Measurements from ENCODE around the gene GABRG3.

The GABRG3 gene

DNA sequence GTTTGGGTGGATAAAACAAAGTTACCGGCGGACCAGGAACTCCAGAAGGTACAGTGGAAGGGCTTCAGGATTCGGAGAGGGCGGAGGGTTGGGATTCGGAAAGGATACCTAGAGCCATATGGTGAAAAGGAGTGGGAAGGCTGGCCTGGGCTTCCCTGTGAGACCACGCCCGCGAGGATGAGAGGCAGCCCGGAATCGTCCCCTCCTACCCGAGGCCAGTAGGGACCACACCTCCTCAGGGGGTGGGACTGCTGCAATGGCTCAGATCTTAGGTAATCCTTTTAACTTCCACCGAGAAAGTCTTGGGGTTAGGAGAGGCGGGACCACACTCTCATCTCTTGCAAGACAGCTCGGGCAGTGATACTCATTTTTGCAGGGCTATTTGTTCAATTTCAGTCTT lies 616.8 kb downstream of the GABRG3 start:
- DNase-seq = no peak

- DNase-seq = no peak
Observed at GRCh38 chr15:27589260-27589659, 618.3 kb downstream of the GABRG3 start.

DNA sequence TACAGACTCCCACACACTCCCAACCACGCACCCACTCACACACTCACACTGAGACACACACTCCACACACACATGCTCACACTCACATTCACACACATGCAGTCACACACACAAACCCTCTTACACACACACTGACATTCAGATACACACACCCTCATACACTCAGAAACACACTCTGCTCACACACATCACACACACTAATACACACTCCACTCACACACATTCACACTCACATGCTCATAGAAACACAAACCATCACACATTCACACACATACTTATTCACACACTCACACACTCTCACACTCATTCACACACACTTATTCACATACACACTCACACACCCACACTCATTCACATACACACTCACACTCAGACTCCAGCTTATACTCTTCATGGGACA lies 618.8 kb downstream of the GABRG3 start:
- no peak for DNase-seq
